NCI-H2196 (cell line): ENCODE measurements around the gene LRRFIP1.

Experiments
- DNase-seq: peaks from one replicate; lab custom pipeline; 2025; ENCODE audit not compliant: unreplicated experiment; lab: John Stamatoyannopoulos, UW

Gene LRRFIP1

DNA sequence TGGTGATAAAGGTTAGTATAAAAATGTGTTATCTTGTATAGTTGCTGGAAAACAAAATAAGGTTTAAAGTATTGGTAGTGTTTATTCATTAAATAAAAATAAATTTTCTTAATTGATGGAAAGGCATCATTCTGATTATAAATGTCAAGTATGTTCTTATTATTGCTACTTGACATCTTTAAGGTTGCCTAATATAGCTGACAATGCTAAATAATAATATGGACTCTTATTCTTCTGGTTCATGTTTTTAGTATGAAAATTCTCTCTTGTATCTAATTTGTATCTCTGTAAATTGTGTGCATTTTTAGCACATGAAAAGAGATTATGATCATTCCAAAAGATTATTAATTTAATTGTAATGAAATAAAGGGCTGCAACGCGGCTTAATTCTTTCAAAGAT lies 196.2 kb downstream of the LRRFIP1 start:
- no peak for DNase-seq

- DNase-seq: no peak
Observed at GRCh38 chr2:237824085-237824484, 196.7 kb downstream of the LRRFIP1 start.

DNA sequence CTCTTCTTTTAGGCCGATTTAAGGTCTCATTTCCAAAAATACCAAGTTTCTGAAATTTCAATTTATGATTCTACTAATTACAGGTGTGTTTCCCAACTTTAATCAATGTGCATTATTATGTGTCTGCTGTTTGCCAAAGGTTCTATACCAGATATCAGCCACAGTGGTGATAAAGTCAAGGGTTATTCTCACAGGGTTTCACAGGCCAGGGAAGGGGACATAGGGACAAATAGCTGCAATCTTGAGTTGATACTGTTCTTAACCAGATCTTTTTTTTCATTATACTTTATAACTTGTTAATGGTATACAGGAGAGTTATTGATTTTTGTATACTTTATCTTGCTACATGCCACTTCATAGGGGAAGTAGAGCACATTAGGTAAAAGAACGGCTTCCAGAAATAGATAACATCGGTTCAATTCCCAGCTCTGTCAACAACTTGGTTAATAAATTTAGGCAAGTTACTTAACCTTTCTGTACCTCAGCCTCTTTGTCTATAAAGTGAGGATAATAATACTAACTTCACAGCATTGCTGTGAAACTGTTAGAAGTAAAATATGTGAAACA lies 200.1 kb downstream of the LRRFIP1 start:
- DNase-seq: no peak
